ENCODE data around the gene BATF3.

GRCh38 chr1:212722270-212722957, 22.8 kb upstream of the BATF3 start:
- TF ChIP-seq CTCF (IDR thresholded peaks at IDR 0.05; ENCODE audit: low read length): no peak
- no peak for TF ChIP-seq EZH2 (IDR thresholded peaks at IDR 0.05; ENCODE audit: borderline replicate concordance, low read length)
